ENCODE data around the gene GPR87. TPM values are rescaled to one million over a fixed set of nuclear protein-coding genes. Genes with fewer than 3 reads are reported as not detected.

The GPR87 gene
- total and polyA plus RNA-seq, 10 donors = not detected

- no peaks in the 10 kb centered on the region for H3K27me3 ChIP-seq (replicated peaks in 1 of 7)
- TF ChIP-seq POLR2A (IDR thresholded peaks at IDR 0.05) = no peak
- no peak for TF ChIP-seq POLR2AphosphoS5 (IDR thresholded peaks at IDR 0.05)
- no peak for TF ChIP-seq CTCF (IDR thresholded peaks at IDR 0.05 in 8 of 11, conservative IDR thresholded peaks at IDR 0.05 in 3 of 11)
- H3K27ac ChIP-seq = no peak overlapping the region
- no peak for DNase-seq
- 83 to 97% (median 93%) methylated on average over 2 of the region's 2 CpGs for WGBS, 5 donors
- no peak overlapping the region for H3K4me3 ChIP-seq
- H3K9me3 ChIP-seq = no peaks in the 10 kb centered on the region
- intact Hi-C loops (cut with DNase I; ENCODE audit: low total_unique reads) = no loop called here
- H3K36me3 ChIP-seq = no peaks in the 10 kb centered on the region
- no peaks in the 10 kb centered on the region for H3K4me1 ChIP-seq
These were observed 17.6 kb downstream of the GPR87 start for GRCh38 chr3:151299006-151299405.

- Histone ChIP-seq H3K27me3 (replicated peaks in 1 of 7) (no peaks in the 10 kb centered on the region), H3K9me3 (no peaks in the 10 kb centered on the region), H3K4me3 (no peak overlapping the region), H3K27ac (no peak overlapping the region), H3K4me1 (no peaks in the 10 kb centered on the region), H3K36me3 (no peaks in the 10 kb centered on the region)
- 38 to 93% (median 66%) methylated on average over 2 of the region's 2 CpGs for WGBS, 5 donors
- no peak for DNase-seq
- intact Hi-C loops (cut with DNase I; ENCODE audit: low total_unique reads) = no loop called here
- no peak for TF ChIP-seq POLR2AphosphoS5 (IDR thresholded peaks at IDR 0.05)
- TF ChIP-seq CTCF (IDR thresholded peaks at IDR 0.05 in 8 of 11, conservative IDR thresholded peaks at IDR 0.05 in 3 of 11) = no peak
- no peak for TF ChIP-seq POLR2A (IDR thresholded peaks at IDR 0.05)
These were observed 19.2 kb downstream of the GPR87 start for GRCh38 chr3:151297429-151297828.

GRCh38 chr3:151296226-151296625, 20.4 kb downstream of the GPR87 start:
- H3K9me3 ChIP-seq = no peaks in the 10 kb centered on the region
- WGBS, 5 donors = 76 to 96% (median 93%) methylated on average over 3 of the region's 3 CpGs
- no peak for DNase-seq
- TF ChIP-seq POLR2AphosphoS5 (IDR thresholded peaks at IDR 0.05) = no peak
- no peak for TF ChIP-seq CTCF (IDR thresholded peaks at IDR 0.05 in 8 of 11, conservative IDR thresholded peaks at IDR 0.05 in 3 of 11)
- TF ChIP-seq POLR2A (IDR thresholded peaks at IDR 0.05) = no peak
- no peak overlapping the region for H3K27ac ChIP-seq
- no peaks in the 10 kb centered on the region for H3K36me3 ChIP-seq
- H3K4me1 ChIP-seq = no peaks in the 10 kb centered on the region
- H3K27me3 ChIP-seq (replicated peaks in 1 of 7) = no peaks in the 10 kb centered on the region
- intact Hi-C loops (cut with DNase I; ENCODE audit: low total_unique reads) = no loop called here
- no peak overlapping the region for H3K4me3 ChIP-seq

- Histone ChIP-seq H3K9me3 (no peaks in the 10 kb centered on the region), H3K36me3 (no peaks in the 10 kb centered on the region), H3K27me3 (replicated peaks in 1 of 7) (no peaks in the 10 kb centered on the region), H3K27ac (no peak overlapping the region), H3K4me1 (no peaks in the 10 kb centered on the region), H3K4me3 (no peak overlapping the region)
- intact Hi-C loops (cut with DNase I; ENCODE audit: low total_unique reads) = no loop called here
- TF ChIP-seq CTCF (IDR thresholded peaks at IDR 0.05 in 8 of 11, conservative IDR thresholded peaks at IDR 0.05 in 3 of 11) (no peak), POLR2A (IDR thresholded peaks at IDR 0.05) (no peak), POLR2AphosphoS5 (IDR thresholded peaks at IDR 0.05) (no peak)
- DNase-seq = no peak
- WGBS, 5 donors = 71 to 88% (median 82%) methylated on average over 6 of the region's 6 CpGs
These were observed 23.5 kb downstream of the GPR87 start for GRCh38 chr3:151293127-151293526.
